ENCODE results near the gene TMCC1.
"Not testable (repeated sequence)": the region's sequence is repeated elsewhere in the genome, so short reads cannot be mapped to it uniquely, and the experiment has no call there.

- not testable (repeated sequence) for TF ChIP-seq CTCF, POLR2A (IDR thresholded peaks at IDR 0.05)
Observed at GRCh38 chr3:129640985-129641384, 252.5 kb downstream of the TMCC1 start.
